ENCODE measurements around the gene KCNQ5. TPM values are rescaled to one million over a fixed set of nuclear protein-coding genes. Genes with fewer than 3 reads are reported as not detected.

Gene KCNQ5
- total RNA-seq, 3 donors from 2014 or later (not counting 1 experiment from before 2014, with no cell fraction given), result 8.2 to 9.7 (median 8.7) TPM

GRCh38 chr6:72674842-72675241, 53.0 kb downstream of the KCNQ5 start:
- Histone ChIP-seq H3K27ac (ENCODE audit: low read length) (no peak overlapping the region), H3K36me3 (ENCODE audit: control insufficient read depth, insufficient read depth, low read length) (no peaks in the 10 kb centered on the region), H3K9me3 (ENCODE audit: control insufficient read depth, insufficient read depth, low read length) (no peaks in the 10 kb centered on the region), H3K4me1 (ENCODE audit: control insufficient read depth, insufficient read depth, low read length) (no peaks in the 10 kb centered on the region), H3K4me3 (ENCODE audit: low read length) (no peak overlapping the region), H3K27me3 (ENCODE audit: control insufficient read depth, insufficient read depth, low read length) (no peaks in the 10 kb centered on the region)
- TF ChIP-seq, protein P1, sequence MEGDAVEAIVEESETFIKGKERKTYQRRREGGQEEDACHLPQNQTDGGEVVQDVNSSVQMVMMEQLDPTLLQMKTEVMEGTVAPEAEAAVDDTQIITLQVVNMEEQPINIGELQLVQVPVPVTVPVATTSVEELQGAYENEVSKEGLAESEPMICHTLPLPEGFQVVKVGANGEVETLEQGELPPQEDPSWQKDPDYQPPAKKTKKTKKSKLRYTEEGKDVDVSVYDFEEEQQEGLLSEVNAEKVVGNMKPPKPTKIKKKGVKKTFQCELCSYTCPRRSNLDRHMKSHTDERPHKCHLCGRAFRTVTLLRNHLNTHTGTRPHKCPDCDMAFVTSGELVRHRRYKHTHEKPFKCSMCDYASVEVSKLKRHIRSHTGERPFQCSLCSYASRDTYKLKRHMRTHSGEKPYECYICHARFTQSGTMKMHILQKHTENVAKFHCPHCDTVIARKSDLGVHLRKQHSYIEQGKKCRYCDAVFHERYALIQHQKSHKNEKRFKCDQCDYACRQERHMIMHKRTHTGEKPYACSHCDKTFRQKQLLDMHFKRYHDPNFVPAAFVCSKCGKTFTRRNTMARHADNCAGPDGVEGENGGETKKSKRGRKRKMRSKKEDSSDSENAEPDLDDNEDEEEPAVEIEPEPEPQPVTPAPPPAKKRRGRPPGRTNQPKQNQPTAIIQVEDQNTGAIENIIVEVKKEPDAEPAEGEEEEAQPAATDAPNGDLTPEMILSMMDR (IDR thresholded peaks at IDR 0.05), result no peak
- H3K4me3 Mint-ChIP-seq, result no peak overlapping the region
- DNase-seq (no peak), ATAC-seq (no peak)
- no peak overlapping the region for H3K27ac Mint-ChIP-seq
- peaks cover 2 to 12% of the 10 kb centered on the region in 2 donors for H3K4me1 Mint-ChIP-seq
- WGBS (ENCODE audit: insufficient coverage), result no CpG with 5 or more reads among the region's 1 CpG
- no peaks in the 10 kb centered on the region for H3K27me3 Mint-ChIP-seq (ENCODE audit: low read depth in 2 of 2)
- no peaks in the 10 kb centered on the region for H3K9me3 Mint-ChIP-seq
- intact Hi-C loops (cut with micrococcal nuclease), result no loop called here
- H3K36me3 Mint-ChIP-seq, result no peaks in the 10 kb centered on the region

- Mint-ChIP-seq H3K27ac (no peak overlapping the region), H3K36me3 (no peaks in the 10 kb centered on the region), H3K4me1 (peaks cover 0 to 9% of the 10 kb centered on the region in 2 donors), H3K9me3 (no peaks in the 10 kb centered on the region), H3K4me3 (no peak overlapping the region), H3K27me3 (ENCODE audit: low read depth in 2 of 2) (no peaks in the 10 kb centered on the region)
- H3K4me3 ChIP-seq (ENCODE audit: low read length), result no peak overlapping the region
- H3K4me1 ChIP-seq (ENCODE audit: control insufficient read depth, insufficient read depth, low read length), result no peaks in the 10 kb centered on the region
- no peaks in the 10 kb centered on the region for H3K9me3 ChIP-seq (ENCODE audit: control insufficient read depth, insufficient read depth, low read length)
- no peaks in the 10 kb centered on the region for H3K27me3 ChIP-seq (ENCODE audit: control insufficient read depth, insufficient read depth, low read length)
- TF ChIP-seq, protein P1 (IDR thresholded peaks at IDR 0.05), result no peak
- H3K36me3 ChIP-seq (ENCODE audit: control insufficient read depth, insufficient read depth, low read length), result no peaks in the 10 kb centered on the region
- DNase-seq, result no peak
- no peak overlapping the region for H3K27ac ChIP-seq (ENCODE audit: low read length)
- intact Hi-C loops (cut with micrococcal nuclease), result no loop called here
- no peak for ATAC-seq
- WGBS (ENCODE audit: insufficient coverage), result 91% methylated on average over 1 of the region's 1 CpG
Observed at GRCh38 chr6:72675396-72675795, 53.5 kb downstream of the KCNQ5 start.

DNA sequence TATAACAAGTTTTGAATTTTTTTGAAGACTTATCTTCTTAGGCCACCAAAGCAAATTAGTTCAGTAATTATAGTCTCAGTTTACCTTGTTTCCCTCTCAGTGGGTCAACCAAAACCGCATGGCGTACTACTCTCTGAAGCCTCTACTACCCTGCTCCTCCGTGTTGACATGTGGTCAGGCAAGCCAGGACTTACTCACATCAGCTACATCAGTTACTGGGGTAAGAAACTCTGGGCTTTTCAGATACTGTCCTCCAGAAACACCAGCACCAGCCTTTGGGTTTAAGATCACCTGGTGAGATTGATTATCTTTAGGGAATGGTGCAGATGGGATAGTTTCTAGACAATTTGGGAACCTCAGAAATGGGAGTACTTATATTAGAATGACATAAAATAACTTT, 55.1 kb downstream of the KCNQ5 start:
- H3K27ac Mint-ChIP-seq, result no peak overlapping the region
- no peaks in the 10 kb centered on the region for H3K27me3 Mint-ChIP-seq (ENCODE audit: low read depth in 2 of 2)
- H3K4me1 Mint-ChIP-seq, result peaks cover 0 to 6% of the 10 kb centered on the region in 2 donors
- TF ChIP-seq, protein P1 (IDR thresholded peaks at IDR 0.05), result no peak
- Histone ChIP-seq H3K9me3 (ENCODE audit: control insufficient read depth, insufficient read depth, low read length) (no peaks in the 10 kb centered on the region), H3K4me3 (ENCODE audit: low read length) (no peak overlapping the region), H3K4me1 (ENCODE audit: control insufficient read depth, insufficient read depth, low read length) (no peaks in the 10 kb centered on the region), H3K27ac (ENCODE audit: low read length) (no peak overlapping the region), H3K36me3 (ENCODE audit: control insufficient read depth, insufficient read depth, low read length) (no peaks in the 10 kb centered on the region), H3K27me3 (ENCODE audit: control insufficient read depth, insufficient read depth, low read length) (no peaks in the 10 kb centered on the region)
- DNase-seq (no peak), ATAC-seq (no peak)
- H3K36me3 Mint-ChIP-seq, result no peaks in the 10 kb centered on the region
- WGBS (ENCODE audit: insufficient coverage), result 99% methylated on average over 3 of the region's 3 CpGs
- no peaks in the 10 kb centered on the region for H3K9me3 Mint-ChIP-seq
- no peak overlapping the region for H3K4me3 Mint-ChIP-seq
- intact Hi-C loops (cut with micrococcal nuclease), result no loop called here

GRCh38 chr6:72677740-72678139, 55.9 kb downstream of the KCNQ5 start:
- Histone ChIP-seq H3K4me3 (ENCODE audit: low read length) (no peak overlapping the region), H3K27me3 (ENCODE audit: control insufficient read depth, insufficient read depth, low read length) (no peaks in the 10 kb centered on the region), H3K9me3 (ENCODE audit: control insufficient read depth, insufficient read depth, low read length) (no peaks in the 10 kb centered on the region), H3K36me3 (ENCODE audit: control insufficient read depth, insufficient read depth, low read length) (no peaks in the 10 kb centered on the region), H3K27ac (ENCODE audit: low read length) (no peak overlapping the region), H3K4me1 (ENCODE audit: control insufficient read depth, insufficient read depth, low read length) (no peaks in the 10 kb centered on the region)
- no peaks in the 10 kb centered on the region for H3K27me3 Mint-ChIP-seq (ENCODE audit: low read depth in 2 of 2)
- 100% methylated on average over 1 of the region's 1 CpG for WGBS (ENCODE audit: insufficient coverage)
- intact Hi-C loops (cut with micrococcal nuclease), result no loop called here
- H3K9me3 Mint-ChIP-seq, result no peaks in the 10 kb centered on the region
- H3K4me1 Mint-ChIP-seq, result peaks cover 0 to 6% of the 10 kb centered on the region in 2 donors
- no peak overlapping the region for H3K4me3 Mint-ChIP-seq
- H3K27ac Mint-ChIP-seq, result no peak overlapping the region
- ATAC-seq, result no peak
- TF ChIP-seq, protein P1 (IDR thresholded peaks at IDR 0.05), result no peak
- no peak for DNase-seq
- H3K36me3 Mint-ChIP-seq, result no peaks in the 10 kb centered on the region
